WTC11 (cell line): ENCODE measurements around the gene PHACTR3. TPM values are rescaled to one million over a fixed set of nuclear protein-coding genes. Genes with fewer than 3 reads are reported as not detected.

Source experiments
- ATAC-seq: fragments of 200-7000 bp; cut with Tn5 transposase; 2 replicates; pipeline ENCODE4 v1.10.0; 2021; ENCODE audit warnings: mild to moderate bottlenecking, moderate library complexity
- CTCF ChIA-PET: fragments of 300-600 bp; sonication (Branson Sonifier 250); formaldehyde crosslinking; loops from one replicate; lab custom pipeline; 2021; ENCODE audit warnings: antibody characterized with exemption; lab: Charles Lee
- POLR2A ChIA-PET: fragments of 350-600 bp; sonication (Branson Sonifier 250); formaldehyde crosslinking; loops from one replicate; lab custom pipeline; 2021; ENCODE audit warnings: antibody characterized with exemption; lab: Charles Lee
- DNase-seq: peaks from one replicate; pipeline ENCODE4 v3.0.0; 2021; ENCODE audit warnings: low spot score
- H3K27ac Mint-ChIP-seq: 2 replicates; pipeline ENCODE4 v1.8.0; 2021; ENCODE audit warnings: mixed read lengths
- H3K27me3 Mint-ChIP-seq: 2 replicates; pipeline ENCODE4 v1.8.0; 2021; ENCODE audit warnings: low read depth, mild to moderate bottlenecking, moderate library complexity, mixed read lengths
- H3K36me3 Mint-ChIP-seq: 2 replicates; pipeline ENCODE4 v1.8.0; 2021; ENCODE audit warnings: mixed read lengths
- H3K4me1 Mint-ChIP-seq: 2 replicates; pipeline ENCODE4 v1.8.0; 2022; ENCODE audit warnings: mixed read lengths
- H3K4me3 Mint-ChIP-seq: 2 replicates; pipeline ENCODE4 v1.8.0; 2021; ENCODE audit warnings: mild to moderate bottlenecking, moderate library complexity, mixed read lengths
- H3K9me3 Mint-ChIP-seq: 2 replicates; pipeline ENCODE4 v1.8.0; 2021; ENCODE audit warnings: mixed read lengths
- ARID4B ChIP-seq: sonication (generic); formaldehyde crosslinking; IDR thresholded peaks from 2 replicates; pipeline ENCODE4 v1.8.0; 2023; ENCODE audit warnings: missing genetic modification reagents, mild to moderate bottlenecking, borderline replicate concordance
- ATF3 ChIP-seq: sonication (generic); formaldehyde crosslinking; conservative IDR thresholded peaks from 2 replicates; pipeline ENCODE4 v1.8.1; 2022; ENCODE audit warnings: mild to moderate bottlenecking, missing genetic modification reagents
- CREM ChIP-seq: sonication (generic); formaldehyde crosslinking; IDR thresholded peaks from 2 replicates; pipeline ENCODE4 v1.8.1; 2022; ENCODE audit warnings: mild to moderate bottlenecking, missing genetic modification reagents, moderate library complexity
- ELF4 ChIP-seq: sonication (generic); formaldehyde crosslinking; IDR thresholded peaks from 2 replicates; pipeline ENCODE4 v1.8.1; 2022; ENCODE audit warnings: low read depth, mild to moderate bottlenecking, moderate library complexity, missing genetic modification reagents
- EMX1 ChIP-seq: fragments of 250-450 bp; sonication (Bioruptor Pico); IDR thresholded peaks from 2 replicates; pipeline ENCODE4 v1.8.0; 2021; ENCODE audit warnings: mild to moderate bottlenecking
- ERG ChIP-seq: fragments of 250-450 bp; sonication (Bioruptor Pico); IDR thresholded peaks from 2 replicates; pipeline ENCODE4 v1.8.0; 2021; ENCODE audit warnings: mild to moderate bottlenecking
- FOXP4 ChIP-seq: sonication (generic); formaldehyde crosslinking; IDR thresholded peaks from 2 replicates; pipeline ENCODE4 v1.8.0; 2022; ENCODE audit warnings: mild to moderate bottlenecking, missing genetic modification reagents
- GTF2I ChIP-seq: fragments of 250-450 bp; sonication (Bioruptor Pico); conservative IDR thresholded peaks from 2 replicates; pipeline ENCODE4 v1.4.0; 2021; ENCODE audit warnings: mild to moderate bottlenecking
- HMGA2 ChIP-seq: fragments of 250-450 bp; sonication (Bioruptor Pico); IDR thresholded peaks from 2 replicates; pipeline ENCODE4 v1.4.0; 2021; ENCODE audit warnings: mild to moderate bottlenecking, moderate library complexity
- NFYB ChIP-seq: sonication (generic); formaldehyde crosslinking; conservative IDR thresholded peaks from 2 replicates; pipeline ENCODE4 v1.8.0; 2022; ENCODE audit warnings: low read depth, missing genetic modification reagents
- RELA ChIP-seq: sonication (generic); formaldehyde crosslinking; IDR thresholded peaks from 2 replicates; pipeline ENCODE4 v1.8.1; 2022; ENCODE audit warnings: missing genetic modification reagents, mild to moderate bottlenecking, borderline replicate concordance
- RORB ChIP-seq: fragments of 250-450 bp; sonication (Bioruptor Pico); IDR thresholded peaks from 2 replicates; pipeline ENCODE4 v1.9.0; 2021; ENCODE audit warnings: mild to moderate bottlenecking
- SOX15 ChIP-seq: fragments of 250-450 bp; sonication (Bioruptor Pico); IDR thresholded peaks from 2 replicates; pipeline ENCODE4 v1.9.0; 2021; ENCODE audit warnings: mild to moderate bottlenecking
- SP1 ChIP-seq: sonication (generic); formaldehyde crosslinking; conservative IDR thresholded peaks from 2 replicates; pipeline ENCODE4 v1.8.1; 2022; ENCODE audit warnings: missing genetic modification reagents
- ZBTB21 ChIP-seq: sonication (generic); formaldehyde crosslinking; IDR thresholded peaks from 2 replicates; pipeline ENCODE4 v1.8.1; 2023; ENCODE audit warnings: mild to moderate bottlenecking, missing genetic modification reagents, borderline replicate concordance
- ZNF219 ChIP-seq: sonication (generic); formaldehyde crosslinking; IDR thresholded peaks from 2 replicates; pipeline ENCODE4 v1.8.0; 2023; ENCODE audit warnings: missing genetic modification reagents, mild to moderate bottlenecking, borderline replicate concordance
- ZNF317 ChIP-seq: sonication (generic); formaldehyde crosslinking; IDR thresholded peaks from 2 replicates; pipeline ENCODE4 v1.8.1; 2023; ENCODE audit warnings: low read depth, mild to moderate bottlenecking, moderate library complexity, missing genetic modification reagents, borderline replicate concordance
- ZNF425 ChIP-seq: fragments of 250-450 bp; sonication (Bioruptor Pico); conservative IDR thresholded peaks from 2 replicates; pipeline ENCODE4 v1.9.0; 2021; ENCODE audit warnings: mild to moderate bottlenecking
- total RNA-seq: library from RNA; stranded (reverse); gene quantifications from 3 replicates; pipeline ENCODE4 v1.2.3, GENCODE V29; 2021
- TF ChIP-seq, protein P1 (sequence below): fragments of 250-450 bp; sonication (Bioruptor Pico); IDR thresholded peaks from 2 replicates; pipeline ENCODE4 v1.9.0; 2021; ENCODE audit warnings: mild to moderate bottlenecking, borderline replicate concordance
- TF ChIP-seq, protein P2 (sequence below): sonication (generic); formaldehyde crosslinking; IDR thresholded peaks from 2 replicates; pipeline ENCODE4 v1.8.0; 2022; ENCODE audit warnings: mild to moderate bottlenecking, missing genetic modification reagents

The PHACTR3 gene
- total RNA-seq, 1 experiment from 2014 or later = 0.28 TPM

DNA sequence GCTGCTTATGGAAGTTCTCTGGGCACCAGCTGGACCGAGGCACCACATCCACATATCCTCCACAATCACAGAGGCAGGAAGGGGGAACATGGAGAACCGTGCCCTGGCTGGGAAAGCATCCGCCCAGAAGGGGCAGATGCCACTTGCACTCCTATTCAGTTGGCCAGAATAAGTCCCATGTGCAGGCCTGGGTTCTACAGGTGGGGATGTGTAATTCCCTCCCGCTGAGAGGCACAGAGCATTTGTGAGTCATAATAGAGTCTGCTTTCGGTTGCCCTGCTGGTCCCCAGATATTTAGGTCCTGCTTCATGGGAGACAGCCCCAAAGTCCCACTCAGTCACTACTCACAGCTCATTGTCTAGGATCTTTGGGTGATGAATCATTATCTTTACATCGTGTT is 104.0 kb downstream of the PHACTR3 start:
- peaks cover 28% of the 10 kb centered on the region for H3K9me3 Mint-ChIP-seq
- H3K27ac Mint-ChIP-seq = no peak overlapping the region
- ATAC-seq (no peak), DNase-seq (no peak)
- H3K27me3 Mint-ChIP-seq = peaks cover 25% of the 10 kb centered on the region
- H3K36me3 Mint-ChIP-seq = peaks cover 7% of the 10 kb centered on the region
- TF ChIP-seq ZBTB21 (no peak), GTF2I (CRISPR knock-in tag) (no peak), ERG (CRISPR knock-in tag) (no peak), CREM (CRISPR knock-in tag) (no peak), EMX1 (CRISPR knock-in tag) (no peak), RELA (CRISPR knock-in tag) (no peak)
- TF ChIP-seq, protein P1, sequence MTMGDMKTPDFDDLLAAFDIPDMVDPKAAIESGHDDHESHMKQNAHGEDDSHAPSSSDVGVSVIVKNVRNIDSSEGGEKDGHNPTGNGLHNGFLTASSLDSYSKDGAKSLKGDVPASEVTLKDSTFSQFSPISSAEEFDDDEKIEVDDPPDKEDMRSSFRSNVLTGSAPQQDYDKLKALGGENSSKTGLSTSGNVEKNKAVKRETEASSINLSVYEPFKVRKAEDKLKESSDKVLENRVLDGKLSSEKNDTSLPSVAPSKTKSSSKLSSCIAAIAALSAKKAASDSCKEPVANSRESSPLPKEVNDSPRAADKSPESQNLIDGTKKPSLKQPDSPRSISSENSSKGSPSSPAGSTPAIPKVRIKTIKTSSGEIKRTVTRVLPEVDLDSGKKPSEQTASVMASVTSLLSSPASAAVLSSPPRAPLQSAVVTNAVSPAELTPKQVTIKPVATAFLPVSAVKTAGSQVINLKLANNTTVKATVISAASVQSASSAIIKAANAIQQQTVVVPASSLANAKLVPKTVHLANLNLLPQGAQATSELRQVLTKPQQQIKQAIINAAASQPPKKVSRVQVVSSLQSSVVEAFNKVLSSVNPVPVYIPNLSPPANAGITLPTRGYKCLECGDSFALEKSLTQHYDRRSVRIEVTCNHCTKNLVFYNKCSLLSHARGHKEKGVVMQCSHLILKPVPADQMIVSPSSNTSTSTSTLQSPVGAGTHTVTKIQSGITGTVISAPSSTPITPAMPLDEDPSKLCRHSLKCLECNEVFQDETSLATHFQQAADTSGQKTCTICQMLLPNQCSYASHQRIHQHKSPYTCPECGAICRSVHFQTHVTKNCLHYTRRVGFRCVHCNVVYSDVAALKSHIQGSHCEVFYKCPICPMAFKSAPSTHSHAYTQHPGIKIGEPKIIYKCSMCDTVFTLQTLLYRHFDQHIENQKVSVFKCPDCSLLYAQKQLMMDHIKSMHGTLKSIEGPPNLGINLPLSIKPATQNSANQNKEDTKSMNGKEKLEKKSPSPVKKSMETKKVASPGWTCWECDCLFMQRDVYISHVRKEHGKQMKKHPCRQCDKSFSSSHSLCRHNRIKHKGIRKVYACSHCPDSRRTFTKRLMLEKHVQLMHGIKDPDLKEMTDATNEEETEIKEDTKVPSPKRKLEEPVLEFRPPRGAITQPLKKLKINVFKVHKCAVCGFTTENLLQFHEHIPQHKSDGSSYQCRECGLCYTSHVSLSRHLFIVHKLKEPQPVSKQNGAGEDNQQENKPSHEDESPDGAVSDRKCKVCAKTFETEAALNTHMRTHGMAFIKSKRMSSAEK (CRISPR knock-in tag) = no peak
- ChIA-PET CTCF (interaction anchor here (1.2 kb wide), 1 partner anchor 37 kb away, joined by 3 read pairs; no protein-coding TSS in a partner anchor), POLR2A (no interaction called here)
- H3K4me1 Mint-ChIP-seq = peaks cover 10% of the 10 kb centered on the region
- no peak overlapping the region for H3K4me3 Mint-ChIP-seq

DNA sequence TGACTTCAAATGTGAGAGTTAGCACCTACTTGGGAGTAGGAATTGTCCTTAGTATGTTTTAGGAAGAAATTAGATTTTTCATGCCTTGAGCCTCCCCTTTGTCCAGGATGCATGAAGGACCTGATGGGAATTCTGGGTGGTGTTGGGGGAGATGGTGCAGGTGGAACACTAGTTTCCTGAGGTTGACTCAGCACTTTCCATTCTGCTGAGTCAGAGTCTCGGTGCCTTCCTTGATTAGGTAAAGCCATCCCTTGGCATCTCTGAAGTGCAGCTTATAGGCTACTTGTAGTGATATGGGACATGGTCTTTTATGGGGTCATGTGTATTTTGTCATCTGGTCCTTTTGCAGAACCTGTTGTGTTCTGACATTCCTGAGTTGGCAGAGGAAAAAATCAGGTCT is 105.3 kb downstream of the PHACTR3 start:
- POLR2A ChIA-PET = no interaction called here
- TF ChIP-seq ELF4 (no peak), ZNF317 (no peak), NFYB (CRISPR knock-in tag) (no peak), RELA (CRISPR knock-in tag) (no peak), ARID4B (no peak), ZNF425 (CRISPR knock-in tag) (no peak), ZNF219 (no peak), HMGA2 (no peak), ATF3 (no peak), FOXP4 (CRISPR knock-in tag) (no peak), SOX15 (CRISPR knock-in tag) (no peak), CREM (CRISPR knock-in tag) (no peak), ZBTB21 (no peak), SP1 (CRISPR knock-in tag) (no peak), RORB (no peak)
- TF ChIP-seq, protein P2, sequence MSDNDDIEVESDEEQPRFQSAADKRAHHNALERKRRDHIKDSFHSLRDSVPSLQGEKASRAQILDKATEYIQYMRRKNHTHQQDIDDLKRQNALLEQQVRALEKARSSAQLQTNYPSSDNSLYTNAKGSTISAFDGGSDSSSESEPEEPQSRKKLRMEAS (CRISPR knock-in tag) = no peak
- TF ChIP-seq, all 79 proteins: peak for 0
- peaks cover 31% of the 10 kb centered on the region for H3K27me3 Mint-ChIP-seq
- no peak overlapping the region for H3K27ac Mint-ChIP-seq
- CTCF ChIA-PET = no interaction called here
- H3K4me1 Mint-ChIP-seq = peaks cover 10% of the 10 kb centered on the region
- peaks cover 38% of the 10 kb centered on the region for H3K9me3 Mint-ChIP-seq
- H3K36me3 Mint-ChIP-seq = peaks cover 13% of the 10 kb centered on the region
- no peak for DNase-seq
- no peak for ATAC-seq
- no peak overlapping the region for H3K4me3 Mint-ChIP-seq
